ENCODE measurements around the gene NPW.
"Not testable (repeated sequence)": the region's sequence is repeated elsewhere in the genome, so short reads cannot be mapped to it uniquely, and the experiment has no call there.

The NPW gene

DNA sequence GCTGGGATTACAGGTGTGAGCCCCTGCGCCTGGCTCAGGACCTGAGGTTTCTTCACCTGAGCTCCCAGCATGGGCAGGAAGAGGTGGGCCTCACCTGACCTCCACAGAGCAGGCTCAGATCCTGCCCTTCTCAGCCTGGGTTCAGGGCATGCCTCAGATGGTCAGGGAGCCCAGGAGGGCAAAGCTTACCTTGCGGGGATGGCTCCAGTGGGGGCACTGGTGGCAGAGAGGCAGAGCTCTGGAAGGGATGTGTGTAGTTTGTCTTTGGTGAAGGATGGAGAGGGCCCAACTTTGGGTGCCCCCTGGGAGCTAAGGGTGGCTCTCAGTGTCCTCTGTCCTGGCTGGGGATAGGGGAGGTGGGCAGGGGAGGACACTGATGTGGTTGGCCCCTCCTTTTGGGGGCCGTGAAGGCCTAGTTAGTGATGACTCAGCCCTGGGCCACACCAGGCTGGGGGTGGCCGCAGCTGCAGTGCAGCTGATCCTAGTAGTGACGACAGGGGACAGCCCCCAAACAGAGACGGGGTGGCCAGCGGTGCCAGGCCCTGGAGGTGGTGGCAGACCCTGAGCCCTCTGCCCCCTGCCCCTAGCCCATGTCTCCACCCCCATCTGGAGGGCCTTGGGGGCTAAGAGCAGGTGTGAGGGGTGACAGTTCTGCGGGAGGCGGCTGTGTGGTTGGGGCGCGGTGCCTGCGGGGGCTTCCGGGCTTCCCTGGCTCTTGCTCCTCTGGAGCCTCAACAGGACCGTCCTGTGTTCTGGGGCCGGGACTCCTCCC lies 12.9 kb downstream of the NPW start:
- intact Hi-C loops (cut with DNase I): no loop called here
- peak in 38 of 42 donors; percentile 26 to 83 (median 62) for DNase-seq

DNA sequence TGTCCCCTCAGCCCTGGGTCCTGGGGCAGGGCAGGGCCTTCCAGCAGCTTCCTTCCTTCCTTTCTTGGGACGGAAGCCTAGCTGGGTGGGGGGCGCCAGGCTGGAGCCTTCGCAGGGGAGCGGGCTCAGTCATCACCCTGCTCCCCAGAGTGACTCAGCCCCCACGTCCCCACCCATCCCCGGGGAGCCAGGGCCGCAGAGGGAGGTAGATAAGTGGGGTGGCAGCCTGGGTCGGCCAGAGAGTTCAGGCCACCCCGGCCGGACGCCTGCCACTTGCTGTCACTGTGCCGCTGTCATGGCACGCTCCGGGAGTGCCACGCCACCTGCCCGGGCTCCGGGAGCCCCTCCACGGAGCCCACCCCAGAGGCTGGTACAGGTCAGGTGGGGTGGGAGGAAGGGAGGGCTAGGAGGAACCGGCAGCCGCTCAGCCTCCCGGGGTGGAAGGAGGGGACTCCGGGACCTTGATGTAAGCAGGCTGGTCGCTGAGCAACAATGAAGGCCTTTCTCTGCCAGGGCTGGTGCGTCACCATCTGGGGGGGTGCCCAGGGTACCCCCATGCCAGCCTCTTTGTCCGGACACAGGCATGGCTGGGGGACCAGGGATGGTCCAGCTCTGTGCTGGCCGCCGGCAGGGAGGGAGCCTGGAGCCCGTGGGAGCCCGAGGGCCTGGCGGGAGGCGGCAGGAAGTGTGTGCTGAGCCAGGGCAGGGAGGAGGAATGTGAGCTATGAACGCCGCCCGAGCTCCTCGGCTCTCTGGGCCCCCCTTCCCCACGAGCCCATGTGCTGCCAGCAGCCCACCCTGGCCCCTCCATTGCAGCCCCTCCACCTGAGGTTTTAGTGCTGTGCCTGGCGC lies 13.7 kb downstream of the NPW start:
- intact Hi-C loops (cut with DNase I): no loop called here
- DNase-seq: peak; percentile 80 to 98 (median 92)

DNA sequence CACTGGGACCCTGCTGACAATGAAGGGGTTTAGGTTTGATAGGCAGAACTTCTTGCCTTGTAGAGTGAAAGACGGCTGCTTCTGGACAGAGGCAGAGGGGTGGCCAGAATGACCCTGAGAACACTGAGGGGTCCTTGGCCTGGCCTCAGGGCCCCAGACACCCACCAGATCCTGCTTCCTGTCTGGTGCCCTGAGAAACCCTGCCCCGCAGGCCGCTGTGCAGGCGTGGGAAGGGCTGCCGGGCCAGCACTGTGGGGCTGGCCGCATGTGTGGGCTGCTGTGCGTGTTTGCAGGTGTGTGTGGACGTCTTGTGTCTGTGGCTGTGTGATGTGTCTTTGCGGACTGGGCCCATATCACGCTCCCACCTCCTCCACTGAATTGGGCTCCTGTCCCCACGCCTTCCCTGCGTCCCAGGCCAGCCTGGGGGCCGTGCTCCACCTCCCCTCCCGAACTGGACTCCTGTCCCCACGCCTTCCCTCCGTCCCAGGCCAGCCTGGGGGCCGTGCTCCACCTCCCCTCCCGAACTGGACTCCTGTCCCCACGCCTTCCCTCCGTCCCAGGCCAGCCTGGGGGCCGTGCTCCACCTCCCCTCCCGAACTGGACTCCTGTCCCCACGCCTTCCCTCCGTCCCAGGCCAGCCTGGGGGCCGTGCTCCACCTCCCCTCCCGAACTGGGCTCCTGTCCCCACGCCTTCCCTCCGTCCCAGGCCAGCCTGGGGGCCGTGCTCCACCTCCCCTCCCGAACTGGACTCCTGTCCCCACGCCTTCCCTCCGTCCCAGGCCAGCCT lies 14.5 kb downstream of the NPW start:
- DNase-seq; intact Hi-C loops (cut with DNase I): not testable (repeated sequence)

DNA sequence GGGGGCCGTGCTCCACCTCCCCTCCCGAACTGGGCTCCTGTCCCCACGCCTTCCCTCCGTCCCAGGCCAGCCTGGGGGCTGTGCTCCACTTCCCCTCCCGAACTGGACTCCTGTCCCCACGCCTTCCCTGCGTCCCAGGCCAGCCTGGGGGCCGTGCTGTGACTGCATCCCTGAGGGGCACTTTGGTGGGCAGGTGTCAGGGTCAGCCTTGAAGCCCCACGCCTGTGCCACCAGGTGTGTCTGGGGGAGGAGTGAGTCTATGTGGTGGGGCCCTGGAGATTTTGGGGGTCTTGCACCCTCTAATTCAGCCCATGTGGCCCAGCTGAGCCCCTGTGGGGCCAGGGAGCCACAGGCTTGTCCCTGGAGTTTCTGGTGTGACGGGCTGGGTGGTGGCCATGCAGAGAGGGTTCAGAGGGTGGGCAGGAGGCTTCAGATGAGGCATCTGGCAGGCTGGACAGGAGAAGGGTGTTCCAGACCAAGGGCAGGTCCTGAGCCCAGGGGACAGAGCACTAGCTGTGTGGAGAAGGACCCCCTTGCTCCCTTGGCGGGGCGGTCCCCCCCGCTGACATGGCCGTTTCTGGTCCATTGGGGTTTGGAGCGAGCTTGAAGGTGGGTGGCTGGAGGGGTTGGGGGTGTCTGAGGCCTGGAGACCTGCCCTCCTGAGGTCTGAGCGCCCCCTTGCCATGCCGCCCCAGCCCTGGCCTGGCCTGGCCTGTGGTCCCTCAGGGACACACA lies 15.3 kb downstream of the NPW start:
- intact Hi-C loops (cut with DNase I): no loop called here
- DNase-seq: no peak

DNA sequence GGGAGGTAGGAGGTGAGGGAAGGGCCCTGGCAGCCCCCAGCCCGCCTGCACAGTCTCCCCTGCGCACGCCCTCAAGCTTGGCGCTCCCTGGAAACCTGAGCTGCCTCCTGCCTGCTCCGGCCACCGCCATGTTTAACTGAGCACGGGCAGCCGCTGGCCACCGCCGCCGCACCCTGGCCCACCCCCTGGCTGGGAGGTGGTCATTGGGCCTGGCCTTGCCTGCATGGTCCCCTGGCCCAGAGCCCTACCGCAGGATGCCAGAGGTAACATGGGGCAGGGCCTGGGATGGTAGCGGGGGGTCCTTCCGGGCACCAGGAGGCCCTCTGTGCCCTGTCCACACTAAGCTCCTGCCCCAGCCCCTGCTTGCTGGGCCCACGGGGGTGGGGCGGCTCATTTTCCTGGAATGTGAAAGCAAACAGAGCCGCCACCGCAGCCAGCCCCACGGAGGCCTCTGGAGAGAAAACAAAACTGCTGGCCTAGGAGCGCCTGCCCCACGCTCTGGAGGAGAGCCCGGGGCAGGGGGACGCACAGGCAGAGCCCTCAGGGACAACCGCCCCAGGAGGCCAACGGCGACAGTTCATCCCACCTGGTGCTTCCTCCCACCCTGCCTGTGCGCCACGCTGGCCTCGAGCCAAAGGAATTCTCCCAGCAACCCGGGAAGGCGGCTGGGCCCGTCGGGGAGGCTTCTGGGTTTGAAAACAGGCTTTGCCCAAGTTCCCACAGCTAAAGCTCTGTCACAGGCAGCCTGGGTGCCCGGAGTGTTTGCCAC lies 16.0 kb downstream of the NPW start:
- intact Hi-C loops (cut with DNase I): no loop called here
- DNase-seq: peak in 3 of 42 donors; percentile 20 to 52 (median 21)

DNA sequence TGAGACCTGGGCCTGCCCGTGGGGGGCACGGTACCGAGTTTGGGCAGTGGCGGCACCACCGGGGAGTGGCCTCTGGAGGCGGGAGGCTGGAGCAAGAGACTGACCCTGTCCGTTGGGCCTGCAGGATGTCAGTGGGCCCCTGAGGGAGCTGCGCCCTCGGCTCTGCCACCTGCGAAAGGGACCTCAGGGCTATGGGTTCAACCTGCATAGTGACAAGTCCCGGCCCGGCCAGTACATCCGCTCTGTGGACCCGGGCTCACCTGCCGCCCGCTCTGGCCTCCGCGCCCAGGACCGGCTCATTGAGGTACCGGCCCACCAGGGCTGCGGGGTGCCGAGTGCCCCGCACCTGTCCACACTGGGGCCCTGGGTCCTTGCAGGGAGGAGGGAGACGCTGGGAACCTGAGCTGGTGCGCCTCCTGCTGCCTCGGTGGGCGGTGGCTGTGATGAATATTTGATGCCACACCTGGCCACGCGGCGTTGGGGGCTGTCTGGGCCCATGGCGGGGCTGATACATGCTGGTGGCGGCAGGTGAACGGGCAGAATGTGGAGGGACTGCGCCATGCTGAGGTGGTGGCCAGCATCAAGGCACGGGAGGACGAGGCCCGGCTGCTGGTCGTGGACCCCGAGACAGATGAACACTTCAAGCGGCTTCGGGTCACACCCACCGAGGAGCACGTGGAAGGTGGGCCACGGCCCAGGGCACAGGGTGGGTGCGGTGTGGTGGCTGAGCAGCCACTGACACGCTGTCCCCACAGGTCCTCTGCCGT lies 16.8 kb downstream of the NPW start:
- no peak for DNase-seq
- intact Hi-C loops (cut with DNase I): no loop called here

DNA sequence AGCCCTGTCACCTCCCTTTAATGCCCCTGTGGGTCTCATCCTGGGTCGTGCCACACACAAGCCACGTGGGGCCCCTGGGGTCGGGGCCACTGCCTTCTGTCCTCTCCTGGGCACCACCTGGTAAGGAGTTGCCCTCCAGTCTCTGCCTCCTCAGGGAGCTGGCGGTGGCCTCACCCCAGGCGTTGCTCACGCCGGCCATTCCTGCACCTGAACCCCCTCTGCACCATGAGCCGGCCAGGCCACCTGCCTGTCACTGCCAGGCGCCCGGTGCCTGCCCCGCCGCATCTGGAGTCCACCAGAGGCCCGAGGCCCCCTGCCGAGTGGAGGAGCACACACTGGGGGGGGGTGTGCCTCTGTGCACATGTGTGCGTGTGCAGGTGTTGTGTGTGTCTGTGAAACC lies 17.5 kb downstream of the NPW start:
- DNase-seq: no peak
- intact Hi-C loops (cut with DNase I): no loop called here

DNA sequence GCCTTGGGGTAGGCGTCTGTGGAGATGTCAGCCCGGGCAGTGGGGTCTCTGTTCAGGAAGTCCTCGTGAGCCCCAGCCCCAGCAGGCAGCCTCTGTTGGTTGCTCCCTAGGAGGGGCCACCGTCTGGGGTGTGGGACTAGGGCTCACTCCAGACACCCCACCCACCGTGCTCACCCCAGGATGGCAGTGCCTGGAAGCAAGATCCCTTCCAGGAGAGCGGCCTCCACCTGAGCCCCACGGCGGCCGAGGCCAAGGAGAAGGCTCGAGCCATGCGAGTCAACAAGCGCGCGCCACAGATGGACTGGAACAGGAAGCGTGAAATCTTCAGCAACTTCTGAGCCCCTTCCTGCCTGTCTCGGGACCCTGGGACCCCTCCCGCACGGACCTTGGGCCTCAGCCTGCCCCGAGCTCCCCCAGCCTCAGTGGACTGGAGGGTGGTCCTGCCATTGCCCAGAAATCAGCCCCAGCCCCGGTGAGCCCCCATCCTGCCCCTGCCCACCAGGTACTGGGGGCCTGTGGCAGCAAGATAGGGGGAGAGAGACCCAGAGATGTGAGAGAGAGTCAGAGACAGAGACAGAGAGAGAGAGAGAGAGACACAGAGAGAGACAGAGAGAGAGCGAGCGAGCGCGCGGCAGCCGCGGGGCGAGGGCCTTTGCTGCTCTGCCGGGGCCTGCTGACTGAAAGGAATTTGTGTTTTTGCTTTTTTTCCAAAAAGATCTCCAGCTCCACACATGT lies 18.2 kb downstream of the NPW start:
- no peak for DNase-seq
- intact Hi-C loops (cut with DNase I): no loop called here

DNA sequence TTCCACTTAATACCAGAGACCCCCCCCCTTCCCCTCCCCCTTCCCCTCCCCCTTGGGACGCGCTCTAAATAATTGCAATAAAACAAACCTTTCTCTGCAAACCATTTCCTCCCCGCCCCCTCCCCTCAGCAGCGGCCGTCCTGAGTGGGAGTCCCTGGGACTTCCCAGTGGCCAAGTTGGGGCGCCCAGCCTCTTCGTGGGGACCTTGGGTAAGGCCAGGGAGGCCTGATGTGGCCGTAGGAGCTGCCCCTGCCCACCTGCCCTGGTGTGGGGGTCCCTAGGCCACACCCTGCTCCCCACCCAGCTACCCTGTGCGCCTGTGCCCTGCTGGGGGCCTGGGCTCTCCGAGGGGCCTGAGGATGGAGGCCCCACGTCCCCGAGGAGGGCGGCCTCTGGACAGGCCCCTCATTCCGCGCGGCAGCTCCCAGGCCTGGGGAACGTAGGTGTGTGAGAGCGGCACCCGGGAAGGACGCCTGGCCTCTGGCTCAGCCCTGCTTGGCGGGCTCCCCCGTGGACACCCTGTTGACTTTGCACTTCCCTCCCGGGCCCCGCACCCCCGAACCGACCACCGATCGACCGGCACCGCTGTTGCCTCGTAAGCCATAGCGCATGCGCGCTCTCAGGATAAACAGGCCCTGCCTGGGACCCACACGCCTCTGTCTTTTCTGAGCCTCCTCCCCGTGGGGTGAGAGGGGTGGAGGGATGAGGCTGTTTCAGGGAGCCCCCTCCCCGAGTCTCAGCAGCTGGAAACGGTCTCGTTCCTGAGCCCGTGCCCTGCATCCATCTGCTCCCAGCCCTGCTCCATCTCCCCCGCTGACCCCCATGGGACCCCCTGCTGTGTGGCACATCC lies 19.0 kb downstream of the NPW start:
- no peak for DNase-seq

DNA sequence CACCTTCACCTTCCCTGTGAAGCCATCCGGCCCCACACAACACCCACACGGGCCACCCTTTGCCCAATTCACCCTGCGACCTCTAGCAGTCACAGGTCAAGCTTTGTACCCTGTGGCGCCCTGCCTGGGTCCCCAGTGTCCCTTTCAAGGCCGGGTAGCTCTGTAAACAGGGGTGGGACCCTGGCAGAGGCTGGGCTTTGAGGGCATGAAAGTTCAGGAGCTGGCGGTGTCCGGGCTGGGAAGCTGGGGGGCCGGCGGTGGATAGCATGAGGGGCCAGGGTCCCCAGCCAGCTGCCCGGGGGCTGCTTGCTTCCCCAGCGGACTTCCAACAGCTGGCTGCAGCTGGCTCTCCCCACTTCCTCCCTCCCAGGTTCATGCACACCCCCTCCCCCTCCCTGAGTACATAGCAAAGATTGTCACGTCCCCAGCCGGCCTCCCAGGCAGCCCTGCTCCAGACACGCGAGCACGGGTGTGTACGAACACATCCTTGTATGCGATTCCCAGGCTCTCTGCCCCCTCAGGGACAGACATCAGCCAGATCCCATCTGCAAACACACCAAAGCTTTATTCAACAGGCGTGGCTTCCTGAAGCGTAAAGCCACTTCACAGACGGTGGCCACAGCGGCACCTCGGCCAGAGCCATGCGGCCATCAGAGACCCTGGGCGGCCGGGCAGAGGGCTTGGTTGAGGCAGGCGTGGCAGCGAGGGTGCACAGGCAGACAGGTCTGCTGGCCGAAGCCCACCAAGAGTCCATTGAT lies 19.9 kb downstream of the NPW start:
- intact Hi-C loops (cut with DNase I): no loop called here
- DNase-seq: no peak

More for the DNA sequence above, 19.0 kb downstream of the NPW start:
- intact Hi-C loops (cut with DNase I): no loop called here

DNA sequence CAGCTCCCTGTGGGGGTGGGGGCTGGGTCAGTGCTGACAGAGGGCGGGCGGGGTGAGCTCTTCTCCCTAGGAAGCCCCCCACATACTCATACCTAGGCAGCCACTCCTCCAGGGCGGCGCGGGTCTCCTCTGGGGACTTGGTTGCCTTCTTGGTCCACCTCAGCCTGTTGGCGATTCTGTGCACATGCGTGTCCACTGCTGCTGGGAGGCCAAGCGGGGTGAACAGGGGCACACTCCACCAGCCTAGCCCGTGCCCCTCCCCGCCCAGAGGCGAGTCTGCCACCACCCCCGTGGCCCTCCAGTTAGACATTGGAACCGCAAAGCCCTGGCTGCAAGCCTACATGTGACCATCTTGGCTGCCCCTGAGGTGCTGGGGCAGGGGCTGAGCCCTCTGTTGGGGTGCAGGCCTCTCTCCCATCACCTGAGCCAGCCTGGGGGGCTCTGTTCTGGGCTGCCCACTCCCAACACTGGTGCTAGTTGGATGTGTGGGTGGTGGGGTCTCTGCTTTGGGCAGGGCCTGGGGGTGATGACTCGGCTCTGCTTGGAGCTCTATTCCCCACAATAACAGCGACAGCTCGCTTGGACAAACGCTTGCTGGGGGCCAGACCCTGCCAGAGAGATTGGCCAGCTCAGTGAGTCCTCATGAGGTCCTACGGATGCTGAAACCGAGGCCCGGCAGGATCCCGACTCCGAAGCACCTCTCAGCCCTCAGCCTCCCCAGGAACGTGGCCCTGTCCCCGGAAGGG lies 20.6 kb downstream of the NPW start:
- intact Hi-C loops (cut with DNase I): no loop called here
- no peak for DNase-seq

DNA sequence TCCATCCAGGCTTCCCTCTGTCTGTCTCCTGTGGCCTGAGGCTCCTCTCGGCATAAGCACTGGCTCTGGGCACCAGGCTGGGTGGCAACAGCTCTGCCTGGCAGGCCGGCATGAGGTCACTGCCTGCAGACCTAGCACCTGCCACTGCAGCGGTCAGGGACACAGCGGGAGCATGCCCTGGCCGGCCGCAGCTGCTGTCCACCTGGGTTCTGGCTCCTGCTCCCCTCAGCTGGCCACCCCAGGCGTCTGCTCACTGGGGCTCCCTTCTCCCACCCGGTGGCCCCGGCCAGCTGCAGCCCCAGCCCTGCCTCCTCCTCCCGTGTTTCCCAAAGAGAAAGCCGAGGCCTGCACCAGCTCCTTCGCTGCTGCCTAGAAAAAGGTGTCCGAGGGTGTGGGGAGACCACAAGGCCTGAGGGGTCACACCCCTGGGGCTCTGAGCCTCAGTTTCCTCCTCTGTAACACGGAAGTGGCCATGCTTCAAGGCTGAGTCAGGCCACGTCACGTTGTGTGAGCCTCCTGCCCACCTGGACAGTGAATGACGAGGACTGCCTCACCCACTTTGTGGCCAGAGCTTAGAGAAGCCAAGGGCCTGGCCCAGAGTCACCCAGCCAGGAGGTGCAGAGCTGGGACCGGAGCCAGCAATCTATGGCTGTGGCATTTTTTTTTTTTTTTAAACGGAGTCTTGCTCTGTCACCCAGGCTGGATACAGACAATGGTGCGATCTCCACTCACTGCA lies 21.4 kb downstream of the NPW start:
- DNase-seq: peak in 4 of 42 donors; percentile 7 to 56 (median 44)
- intact Hi-C loops (cut with DNase I): no loop called here

DNA sequence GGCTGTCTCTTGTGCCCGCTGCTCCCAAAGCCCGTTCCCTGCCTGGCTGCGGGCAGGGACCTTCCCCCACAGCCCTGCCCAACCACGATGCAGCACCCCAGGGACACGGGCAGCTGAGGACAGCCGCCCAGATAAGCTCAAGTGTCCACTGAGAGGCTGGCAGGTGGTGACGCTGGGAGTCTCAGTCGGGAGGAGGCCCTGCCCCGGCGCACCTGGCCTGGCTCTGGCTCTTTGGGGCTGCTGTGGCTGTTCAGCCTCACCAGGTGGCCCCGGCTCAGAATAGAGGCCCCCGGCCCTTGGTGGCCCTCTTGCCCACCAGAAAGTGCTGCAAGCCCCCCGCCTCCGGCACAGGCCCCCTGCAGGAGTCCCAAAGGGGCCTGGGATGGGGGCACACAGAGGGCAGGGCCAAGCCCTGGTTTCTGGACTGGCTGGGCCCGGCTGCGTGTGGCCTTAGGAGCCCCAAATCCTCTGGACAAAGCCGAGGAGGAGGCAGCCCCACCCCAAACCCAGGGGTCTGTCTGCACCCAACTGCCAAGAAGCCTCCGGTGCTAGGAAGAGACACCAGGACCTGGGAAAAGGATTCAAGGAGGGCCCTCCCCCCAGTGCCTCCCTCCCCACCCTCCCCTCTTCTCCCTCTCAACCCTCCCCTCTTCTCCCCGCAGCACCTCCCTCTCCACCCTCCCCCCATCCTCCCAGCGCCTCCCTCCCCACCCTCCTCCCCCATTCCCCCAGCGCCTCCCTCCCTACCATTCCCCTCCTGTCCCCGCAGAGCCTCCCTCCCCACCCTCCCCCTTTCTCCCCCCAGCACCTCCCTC lies 22.8 kb downstream of the NPW start:
- intact Hi-C loops (cut with DNase I): no loop called here
- peak in 1 of 42 donors; percentile 16 for DNase-seq

Data from head of caudate nucleus (tissue), 42 donors.